ENCODE data around the gene EIF4ENIF1. TPM values are rescaled to one million over a fixed set of nuclear protein-coding genes. Genes with fewer than 3 reads are reported as not detected.
"Not testable (repeated sequence)": the region's sequence is repeated elsewhere in the genome, so short reads cannot be mapped to it uniquely, and the experiment has no call there.

The EIF4ENIF1 gene
- total RNA-seq, 1 experiment from 2014 or later: 7.3 TPM

DNA sequence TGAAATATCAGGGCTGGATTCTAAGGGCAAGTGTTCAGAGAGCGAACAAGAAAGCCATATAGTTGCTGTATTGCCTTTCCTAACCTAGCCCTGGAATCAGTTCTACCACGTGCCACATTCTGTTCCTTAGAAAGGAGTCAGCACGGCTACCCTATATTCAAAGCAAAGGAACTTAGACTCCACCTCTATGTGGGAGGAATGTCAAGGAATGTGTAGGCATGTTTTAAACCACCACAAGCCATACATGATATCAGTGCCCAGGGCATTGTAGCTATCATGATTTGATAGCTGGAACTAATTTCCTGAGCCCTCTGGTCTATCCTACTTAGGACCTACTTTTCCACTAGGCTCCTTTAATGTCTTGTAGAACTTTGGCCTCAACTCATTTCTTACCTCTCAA is 2.5 kb upstream of the EIF4ENIF1 start:
- no peak for DNase-seq (ENCODE audit: low read depth)

DNA sequence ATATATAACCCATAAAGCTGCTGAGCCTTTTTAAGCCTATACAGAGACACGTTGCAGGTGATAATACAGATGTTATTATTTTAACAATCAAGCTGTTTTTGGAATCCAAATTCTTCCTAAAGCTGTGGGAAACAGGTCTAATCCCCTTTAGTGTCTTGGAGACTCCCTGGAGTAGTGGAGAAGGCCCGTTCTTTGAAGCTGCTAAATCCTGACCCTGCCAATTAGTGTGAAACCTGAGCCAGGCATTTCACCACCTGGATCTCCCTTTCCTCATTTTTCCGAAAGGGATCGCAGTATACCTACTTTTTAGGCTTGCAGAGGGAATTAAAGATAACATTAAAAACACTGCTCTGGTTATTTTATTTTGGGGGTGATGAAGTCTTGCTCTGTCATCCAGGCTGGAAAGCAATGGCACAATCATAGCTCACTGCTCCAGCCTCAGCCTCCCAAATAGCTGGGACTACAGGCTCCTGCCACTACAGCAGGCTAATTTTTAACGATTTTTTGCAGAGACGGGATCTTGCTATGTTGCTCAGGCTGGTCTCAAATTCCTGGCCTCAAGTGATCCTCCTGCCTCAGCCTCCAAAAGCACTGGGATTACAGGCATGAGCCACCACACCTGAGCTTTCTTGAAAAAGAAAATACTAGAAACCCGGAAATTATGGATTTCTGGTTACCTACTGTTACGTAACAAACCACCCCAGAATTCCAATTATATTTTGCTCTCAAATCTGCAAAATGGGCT is 1.7 kb upstream of the EIF4ENIF1 start:
- DNase-seq (ENCODE audit: low read depth): no peak

- DNase-seq (ENCODE audit: low read depth): peak; percentile 71
Measured at GRCh38 chr22:31490496-31490925, 869 bp upstream of the EIF4ENIF1 start.

DNA sequence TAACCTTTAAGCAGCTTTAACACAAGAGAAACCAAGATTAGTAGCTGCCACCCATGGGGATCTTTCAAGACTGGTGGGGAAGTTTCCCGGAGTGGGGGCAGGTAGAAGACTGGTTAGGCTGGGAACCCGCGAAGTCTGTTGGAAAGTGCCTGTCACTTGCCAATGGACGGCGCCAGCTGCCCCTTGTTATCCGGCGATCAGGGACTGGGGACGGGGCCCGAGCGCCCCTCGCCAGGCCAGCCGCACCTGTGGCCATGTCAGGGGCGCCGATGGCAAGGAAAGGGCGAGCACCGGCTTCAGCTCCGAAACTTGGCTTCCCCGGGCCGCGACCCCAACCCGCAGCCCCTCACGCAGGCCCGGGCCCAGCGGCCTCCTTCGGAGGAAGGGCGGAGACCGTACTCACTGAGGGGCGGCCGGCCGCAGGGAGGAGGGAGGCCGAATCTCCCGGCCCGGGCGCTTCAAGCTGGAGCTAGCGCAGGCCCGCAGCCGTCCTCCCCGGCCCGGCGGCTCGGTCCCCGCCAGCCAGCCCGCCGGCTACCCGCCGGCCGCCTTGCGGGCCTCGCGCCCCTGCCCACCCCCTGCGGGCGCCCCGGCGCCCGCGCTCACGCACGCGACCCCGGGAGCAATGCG is 539 bp downstream of the EIF4ENIF1 start:
- DNase-seq (ENCODE audit: low read depth): no peak

GRCh38 chr22:31488346-31488883 is 1.2 kb downstream of the EIF4ENIF1 start:
- no peak for DNase-seq (ENCODE audit: low read depth)

DNA sequence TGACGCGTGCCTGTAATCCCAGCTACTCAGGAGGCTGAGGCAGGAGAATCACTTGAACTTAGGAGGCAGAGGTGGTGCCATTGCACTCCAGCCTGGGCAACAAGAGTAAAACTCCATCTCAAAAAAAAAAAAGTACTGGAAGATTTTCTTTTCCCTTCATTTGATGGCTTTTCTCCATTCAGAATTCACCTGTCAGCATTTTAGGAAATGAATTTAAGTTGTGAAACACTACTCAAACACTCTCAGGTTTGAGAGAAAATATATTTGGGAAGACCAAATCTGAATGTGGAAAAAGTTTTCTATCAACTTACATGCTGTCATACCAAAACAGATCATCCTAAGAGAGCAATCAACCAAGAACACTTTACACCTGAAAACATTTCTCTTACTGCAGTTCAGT is 2.7 kb downstream of the EIF4ENIF1 start:
- no peak for DNase-seq (ENCODE audit: low read depth)

DNA sequence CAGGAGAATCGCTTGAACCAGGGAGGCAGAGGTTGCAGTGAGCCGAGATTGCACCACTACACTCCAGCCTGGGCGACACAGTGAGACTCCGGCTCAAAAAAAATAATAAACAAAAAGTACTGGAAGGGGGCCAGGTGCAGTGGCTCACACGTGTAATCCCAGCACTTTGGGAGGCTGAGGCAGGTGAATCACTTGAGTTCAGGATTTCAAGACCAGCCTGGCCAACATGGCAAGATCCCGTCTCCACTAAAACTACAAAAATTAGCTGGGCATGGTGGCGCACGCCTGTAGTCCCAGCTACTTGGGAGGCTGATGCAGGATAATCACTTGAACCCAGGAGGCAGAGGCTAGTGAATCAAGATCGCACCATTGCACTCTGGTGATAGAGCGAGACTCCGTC is 3.3 kb downstream of the EIF4ENIF1 start:
- not testable (repeated sequence) for DNase-seq (ENCODE audit: low read depth)

- not testable (repeated sequence) for DNase-seq (ENCODE audit: low read depth)
Measured at GRCh38 chr22:31482470-31482869, 7.2 kb downstream of the EIF4ENIF1 start.

DNA sequence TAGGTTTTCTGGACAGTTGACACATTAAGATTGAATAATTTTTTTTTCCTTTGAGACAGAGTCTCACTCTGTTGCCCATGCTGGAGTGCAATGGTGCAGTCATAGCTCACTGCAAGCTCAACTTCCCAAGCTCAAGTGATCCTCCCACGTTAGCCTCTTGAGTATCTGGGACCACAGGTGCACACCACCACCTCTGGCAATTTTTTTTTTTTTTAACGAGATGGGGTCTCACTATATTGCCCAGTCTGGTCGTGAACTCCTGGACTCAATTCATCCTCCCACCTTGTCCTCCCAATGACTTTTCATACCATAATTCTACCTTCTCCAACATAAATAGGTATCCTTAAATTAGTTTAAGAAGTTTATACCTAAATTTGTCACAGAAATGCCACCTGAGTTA is 8.5 kb downstream of the EIF4ENIF1 start:
- DNase-seq (ENCODE audit: low read depth): no peak

DNA sequence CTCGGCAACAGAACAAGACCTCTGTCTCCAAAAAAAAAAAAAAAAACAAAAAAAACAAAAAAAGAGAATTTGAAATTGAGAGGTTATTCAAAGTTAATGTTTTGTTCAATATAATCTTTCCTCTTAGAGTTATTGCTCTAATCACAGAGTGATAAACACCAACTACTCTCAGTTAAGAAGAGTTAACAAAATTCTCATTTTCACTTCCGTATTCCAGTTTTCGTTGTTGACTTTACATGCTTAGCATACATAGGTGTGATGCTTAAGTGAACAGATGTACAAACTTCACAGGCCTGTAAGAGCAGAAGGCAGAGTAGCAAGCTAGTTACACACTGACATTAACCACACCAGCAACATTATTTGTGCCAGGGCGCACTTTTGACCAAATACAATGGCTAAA is 12.3 kb downstream of the EIF4ENIF1 start:
- no peak for DNase-seq (ENCODE audit: low read depth)

GRCh38 chr22:31475800-31476199 is 13.8 kb downstream of the EIF4ENIF1 start:
- DNase-seq (ENCODE audit: low read depth): no peak

DNA sequence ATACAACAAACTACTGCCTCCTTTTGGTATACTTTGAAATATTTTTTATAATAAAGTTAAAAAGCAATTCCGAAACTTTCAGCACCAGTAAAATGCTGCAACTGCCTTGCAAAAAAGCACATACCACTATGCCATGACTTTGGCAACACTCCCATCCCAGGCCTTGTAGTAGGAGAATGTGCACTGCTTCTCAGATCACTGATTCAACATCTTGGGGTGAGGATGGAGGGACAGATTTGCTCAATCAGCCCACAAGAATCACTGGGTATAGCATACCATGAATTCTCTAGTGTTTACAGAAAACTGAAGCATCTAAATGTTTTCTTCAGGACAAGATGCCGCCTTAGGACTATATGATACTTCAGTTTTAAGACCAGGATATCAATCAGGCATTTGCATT is 14.9 kb downstream of the EIF4ENIF1 start:
- DNase-seq (ENCODE audit: low read depth): no peak

- DNase-seq (ENCODE audit: low read depth): no peak
Measured at GRCh38 chr22:31465307-31465706, 24.3 kb downstream of the EIF4ENIF1 start.

DNA sequence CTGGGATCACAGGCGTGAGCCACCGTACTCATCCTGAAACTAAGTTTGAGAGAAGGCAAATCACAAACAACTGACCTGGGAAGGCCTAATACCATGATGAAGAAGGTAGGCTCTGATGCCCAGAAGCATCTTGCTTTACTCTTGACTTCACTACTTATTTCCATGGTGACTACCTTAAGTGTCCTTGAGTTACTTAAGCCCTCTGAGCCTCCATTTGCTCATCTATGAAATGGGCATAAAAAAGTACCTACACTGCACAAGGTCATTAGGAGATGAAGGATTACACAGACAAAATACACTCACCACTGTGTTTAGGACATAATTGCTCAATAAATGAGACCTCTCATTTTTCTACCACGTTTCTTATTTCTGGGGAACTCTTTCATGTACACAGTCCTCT is 27.9 kb downstream of the EIF4ENIF1 start:
- DNase-seq (ENCODE audit: low read depth): no peak

- DNase-seq (ENCODE audit: low read depth): peak; percentile 42
Measured at GRCh38 chr22:31451709-31452571, 37.7 kb downstream of the EIF4ENIF1 start.

- no peak for DNase-seq (ENCODE audit: low read depth)
Measured at GRCh38 chr22:31449506-31449905, 40.1 kb downstream of the EIF4ENIF1 start.

- no peak for DNase-seq (ENCODE audit: low read depth)
Measured at GRCh38 chr22:31448382-31448781, 41.3 kb downstream of the EIF4ENIF1 start.

DNA sequence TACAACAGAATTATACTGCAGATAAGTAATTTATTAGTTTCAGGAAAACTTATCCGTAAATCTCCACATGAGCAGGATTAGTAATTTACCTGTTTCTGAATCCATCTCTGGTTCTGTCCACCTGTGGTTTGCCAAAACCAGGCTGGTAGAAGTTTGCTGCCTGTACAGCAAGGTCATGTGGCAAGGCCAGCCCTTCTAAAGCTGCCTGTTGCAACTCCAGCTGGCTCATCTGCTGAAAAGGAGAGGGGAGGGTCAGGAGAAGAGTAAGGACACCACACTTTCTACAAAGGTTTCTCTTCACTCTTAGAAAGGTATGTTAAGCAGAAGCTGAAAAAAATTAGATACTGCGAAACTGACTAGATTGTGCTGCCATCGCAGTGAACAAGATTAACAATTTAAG is 42.3 kb downstream of the EIF4ENIF1 start:
- no peak for DNase-seq (ENCODE audit: low read depth)

DNA sequence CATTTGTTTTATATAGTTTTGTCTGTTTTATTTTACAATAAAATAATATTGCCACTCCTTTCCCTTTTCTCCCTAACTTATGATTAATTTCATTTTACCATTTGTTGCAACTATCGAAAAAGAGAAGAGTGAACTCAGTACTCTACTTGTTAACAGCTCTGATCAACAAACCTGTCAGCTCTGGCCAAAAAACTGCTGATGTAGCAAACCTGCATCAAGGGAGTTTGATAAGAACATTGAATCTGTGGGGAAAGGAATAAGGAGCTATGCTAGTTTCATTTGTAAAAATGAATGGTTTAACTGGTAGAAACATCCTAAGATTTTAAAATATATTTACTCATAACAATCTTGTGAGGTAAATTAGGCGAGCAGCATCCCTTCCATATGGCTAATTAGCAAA is 42.9 kb downstream of the EIF4ENIF1 start:
- no peak for DNase-seq (ENCODE audit: low read depth)

DNA sequence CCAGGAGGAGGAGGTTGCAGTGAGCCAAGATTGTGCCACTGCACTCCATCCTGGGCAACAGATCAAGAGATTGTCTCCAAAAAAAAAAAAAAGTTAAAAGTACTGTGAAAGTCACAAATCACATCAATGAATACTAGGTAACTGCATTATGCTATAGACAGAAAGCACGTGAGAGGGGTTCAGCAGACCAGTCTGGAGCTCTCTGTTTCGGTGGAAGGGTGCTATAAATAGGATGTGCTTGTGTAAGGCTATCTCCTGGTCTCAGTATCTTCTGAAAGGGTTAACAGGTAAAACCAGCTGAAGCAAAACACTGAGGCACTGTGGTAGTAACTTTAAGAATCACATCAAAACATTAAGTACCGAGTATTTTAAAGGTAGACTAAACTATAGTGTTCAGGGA is 43.4 kb downstream of the EIF4ENIF1 start:
- no peak for DNase-seq (ENCODE audit: low read depth)

- DNase-seq (ENCODE audit: low read depth): no peak
Measured at GRCh38 chr22:31445642-31446041, 44.0 kb downstream of the EIF4ENIF1 start.

GRCh38 chr22:31443516-31443915 is 46.1 kb downstream of the EIF4ENIF1 start:
- no peak for DNase-seq (ENCODE audit: low read depth)

Data from HT1080 (cell line).